Neural cell (in vitro differentiated cells): ENCODE data around the gene AGPS. TPM values are rescaled to one million over a fixed set of nuclear protein-coding genes. Genes with fewer than 3 reads are reported as not detected.

Experiments
- H2AFZ ChIP-seq: fragments of 200-600, 300-800 bp; sonication (generic), shearing (Covaris generic); 2 replicates; pipeline ENCODE4 v1.6.0; 2014; ENCODE audit warnings: low read depth, mild to moderate bottlenecking, antibody characterized with exemption, low read length, moderate library complexity
- H3F3A ChIP-seq: fragments of 200-600 bp; shearing (Covaris generic); 2 replicates; pipeline ENCODE4 v1.6.1; 2016; ENCODE audit warnings: mild to moderate bottlenecking, moderate library complexity, mixed read lengths, antibody characterized with exemption, low read length; ENCODE audit not compliant: insufficient read depth, poor library complexity, severe bottlenecking
- H3K27ac ChIP-seq: fragments of 200-600, 300-800 bp; sonication (generic), shearing (Covaris generic); 2 replicates; pipeline ENCODE4 v1.5.1; 2014; ENCODE audit warnings: mild to moderate bottlenecking, low read length, moderate library complexity
- H3K27me3 ChIP-seq: fragments of 300-800, 200-600 bp; sonication (generic), shearing (Covaris generic); 2 replicates; pipeline ENCODE4 v1.6.0; 2014; ENCODE audit warnings: mild to moderate bottlenecking, low read depth, low read length, moderate library complexity; ENCODE audit not compliant: insufficient read depth
- H3K36me3 ChIP-seq: fragments of 300-800, 200-600 bp; sonication (generic), shearing (Covaris generic); 2 replicates; pipeline ENCODE4 v1.5.1; 2014; ENCODE audit warnings: mild to moderate bottlenecking, antibody characterized with exemption, low read length, moderate library complexity; ENCODE audit not compliant: insufficient read depth
- H3K4me2 ChIP-seq: fragments of 300-800, 200-600 bp; sonication (generic), shearing (Covaris generic); 2 replicates; pipeline ENCODE4 v1.6.0; 2014; ENCODE audit warnings: mild to moderate bottlenecking, low read length
- H3K4me3 ChIP-seq: fragments of 300-800, 200-600 bp; sonication (generic), shearing (Covaris generic); 2 replicates; pipeline ENCODE4 v1.5.1; 2014; ENCODE audit warnings: mild to moderate bottlenecking, low read length, moderate library complexity
- H3K79me2 ChIP-seq: fragments of 200-600 bp; shearing (Covaris generic); replicated peaks from 2 replicates; pipeline ENCODE4 v1.6.0; 2014; ENCODE audit warnings: mild to moderate bottlenecking, low read length, moderate library complexity; ENCODE audit not compliant: insufficient read depth
- H3K9ac ChIP-seq: fragments of 300-800, 200-600 bp; sonication (generic), shearing (Covaris generic); 2 replicates; pipeline ENCODE4 v1.6.1; 2016; ENCODE audit warnings: mild to moderate bottlenecking, low read length, mixed read lengths
- H3K9me2 ChIP-seq: fragments of 200-600 bp; shearing (Covaris generic); 2 replicates; pipeline ENCODE4 v1.6.1; 2016; ENCODE audit warnings: mild to moderate bottlenecking, low read length, mixed read lengths; ENCODE audit not compliant: insufficient read depth
- H3K9me3 ChIP-seq: fragments of 200-600, 300-800 bp; sonication (generic), shearing (Covaris generic); 2 replicates; pipeline ENCODE4 v1.6.1; 2016; ENCODE audit warnings: mild to moderate bottlenecking, mixed run types, low read length, moderate library complexity, mixed read lengths
- H4K20me1 ChIP-seq: fragments of 200-600 bp; shearing (Covaris generic); 2 replicates; pipeline ENCODE4 v1.6.1; 2016; ENCODE audit warnings: mild to moderate bottlenecking, mixed run types; ENCODE audit not compliant: insufficient read depth
- EP300 ChIP-seq: fragments of 450-650 bp; conservative IDR thresholded peaks from 2 replicates; pipeline ENCODE4 v1.6.1; 2014; ENCODE audit warnings: antibody characterized with exemption, mild to moderate bottlenecking, moderate library complexity; ENCODE audit not compliant: poor library complexity, severe bottlenecking
- EZH2 ChIP-seq: fragments of 200-600, 300-800 bp; shearing (Covaris generic), sonication (generic); IDR thresholded peaks from 2 replicates; pipeline ENCODE4 v1.6.1; 2014; ENCODE audit warnings: antibody characterized with exemption, low read length, borderline replicate concordance, mild to moderate bottlenecking; ENCODE audit not compliant: insufficient read depth, poor library complexity, severe bottlenecking
- MXI1 ChIP-seq: fragments of 450-650 bp; conservative IDR thresholded peaks from 2 replicates; pipeline ENCODE4 v1.6.1; 2014; ENCODE audit warnings: antibody characterized with exemption, mild to moderate bottlenecking; ENCODE audit not compliant: poor library complexity, severe bottlenecking
- POLR2AphosphoS5 ChIP-seq: IDR thresholded peaks from 2 replicates; pipeline ENCODE4 v1.6.1; 2012
- RAD21 ChIP-seq: fragments of 450-650 bp; conservative IDR thresholded peaks from 2 replicates; pipeline ENCODE4 v1.6.1; 2014; ENCODE audit warnings: antibody characterized with exemption, mild to moderate bottlenecking, moderate library complexity
- REST ChIP-seq: IDR thresholded peaks from 2 replicates; pipeline ENCODE4 v1.6.1; 2012; ENCODE audit warnings: borderline replicate concordance
- SMC3 ChIP-seq: fragments of 450-650 bp; conservative IDR thresholded peaks from 2 replicates; pipeline ENCODE4 v1.6.1; 2014; ENCODE audit warnings: antibody characterized with exemption, mild to moderate bottlenecking, moderate library complexity; ENCODE audit not compliant: poor library complexity
- TAF1 ChIP-seq: IDR thresholded peaks from 2 replicates; pipeline ENCODE4 v1.6.1; 2012; ENCODE audit warnings: low read depth
- polyA plus RNA-seq: library from polyadenylated mRNA; depleted of rRNA; stranded (reverse); fragments of >200 nt; gene quantifications from 2 replicates; pipeline ENCODE4 v1.2.3, GENCODE V29; 2014
- TF ChIP-seq, protein P1 (sequence below): fragments of 450-650 bp; IDR thresholded peaks from 2 replicates; pipeline ENCODE4 v1.5.1; 2014; ENCODE audit warnings: antibody characterized with exemption, mild to moderate bottlenecking, moderate library complexity; ENCODE audit not compliant: poor library complexity, severe bottlenecking

Gene AGPS
- polyA plus RNA-seq, 1 donor from 2014 or later: 31.0 TPM

DNA sequence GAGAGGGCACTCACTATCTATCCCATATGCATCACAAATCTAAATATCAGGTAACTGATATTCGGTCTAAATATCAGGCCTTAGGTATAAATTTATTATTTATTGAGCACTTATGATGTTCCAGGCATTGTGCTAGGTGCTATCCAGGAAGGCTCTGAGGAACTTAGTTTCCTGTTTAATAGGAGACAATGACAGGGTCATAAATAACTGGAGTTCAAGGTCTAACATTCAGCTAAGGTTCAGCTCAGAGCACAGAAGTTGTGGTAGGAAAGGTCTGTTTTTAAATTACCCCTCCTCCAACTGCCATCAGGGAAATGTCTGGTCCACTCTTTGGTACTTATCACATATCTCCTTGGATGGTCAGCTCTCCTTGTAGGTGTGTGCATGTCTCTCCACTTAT is 193.6 kb downstream of the AGPS start:
- H3K9ac ChIP-seq: no peak overlapping the region
- no peaks in the 10 kb centered on the region for H3K9me3 ChIP-seq
- TF ChIP-seq REST (no peak), MXI1 (no peak), RAD21 (no peak), TAF1 (no peak), EZH2 (no peak)
- TF ChIP-seq, protein P1, sequence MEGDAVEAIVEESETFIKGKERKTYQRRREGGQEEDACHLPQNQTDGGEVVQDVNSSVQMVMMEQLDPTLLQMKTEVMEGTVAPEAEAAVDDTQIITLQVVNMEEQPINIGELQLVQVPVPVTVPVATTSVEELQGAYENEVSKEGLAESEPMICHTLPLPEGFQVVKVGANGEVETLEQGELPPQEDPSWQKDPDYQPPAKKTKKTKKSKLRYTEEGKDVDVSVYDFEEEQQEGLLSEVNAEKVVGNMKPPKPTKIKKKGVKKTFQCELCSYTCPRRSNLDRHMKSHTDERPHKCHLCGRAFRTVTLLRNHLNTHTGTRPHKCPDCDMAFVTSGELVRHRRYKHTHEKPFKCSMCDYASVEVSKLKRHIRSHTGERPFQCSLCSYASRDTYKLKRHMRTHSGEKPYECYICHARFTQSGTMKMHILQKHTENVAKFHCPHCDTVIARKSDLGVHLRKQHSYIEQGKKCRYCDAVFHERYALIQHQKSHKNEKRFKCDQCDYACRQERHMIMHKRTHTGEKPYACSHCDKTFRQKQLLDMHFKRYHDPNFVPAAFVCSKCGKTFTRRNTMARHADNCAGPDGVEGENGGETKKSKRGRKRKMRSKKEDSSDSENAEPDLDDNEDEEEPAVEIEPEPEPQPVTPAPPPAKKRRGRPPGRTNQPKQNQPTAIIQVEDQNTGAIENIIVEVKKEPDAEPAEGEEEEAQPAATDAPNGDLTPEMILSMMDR: no peak
- H4K20me1 ChIP-seq: no peaks in the 10 kb centered on the region
- no peaks in the 10 kb centered on the region for H3K27me3 ChIP-seq
- no peak overlapping the region for H3K27ac ChIP-seq
- H3K4me2 ChIP-seq: no peak overlapping the region
- no peak overlapping the region for H3K4me3 ChIP-seq
- no peak overlapping the region for H2AFZ ChIP-seq
- no peaks in the 10 kb centered on the region for H3F3A ChIP-seq
- no peaks in the 10 kb centered on the region for H3K79me2 ChIP-seq
- no peaks in the 10 kb centered on the region for H3K9me2 ChIP-seq
- H3K36me3 ChIP-seq: no peaks in the 10 kb centered on the region

GRCh38 chr2:177587371-177587770 is 194.8 kb downstream of the AGPS start:
- Histone ChIP-seq H3K27ac (no peak overlapping the region), H3K27me3 (no peaks in the 10 kb centered on the region), H3K9ac (no peak overlapping the region), H2AFZ (no peak overlapping the region), H4K20me1 (no peaks in the 10 kb centered on the region), H3K36me3 (no peaks in the 10 kb centered on the region), H3K4me3 (no peak overlapping the region), H3F3A (no peaks in the 10 kb centered on the region), H3K4me2 (no peak overlapping the region), H3K79me2 (no peaks in the 10 kb centered on the region), H3K9me2 (no peaks in the 10 kb centered on the region), H3K9me3 (no peaks in the 10 kb centered on the region)
- TF ChIP-seq EZH2 (no peak), EP300 (no peak), TAF1 (no peak), RAD21 (no peak), SMC3 (no peak), MXI1 (no peak), POLR2AphosphoS5 (no peak), REST (no peak)
- TF ChIP-seq, protein P1: no peak
